ENCODE data around the gene BRI3BP.
A peak's percentile ranks its signal among the peaks of the same experiment; 100 is the strongest.
"Not testable (repeated sequence)": the region's sequence is repeated elsewhere in the genome, so short reads cannot be mapped to it uniquely, and the experiment has no call there.

Gene BRI3BP

GRCh38 chr12:125055591-125055990 is 62.1 kb downstream of the BRI3BP start:
- H3K4me3 ChIP-seq (ENCODE audit: low read length), result no peak overlapping the region
- no peak for DNase-seq (ENCODE audit: low read depth)
- no peak for TF ChIP-seq CTCF (IDR thresholded peaks at IDR 0.05; ENCODE audit: insufficient read depth, low read depth, low read length, missing control alignments)

GRCh38 chr12:125056306-125056705 is 62.9 kb downstream of the BRI3BP start:
- no peak for DNase-seq (ENCODE audit: low read depth)
- no peak overlapping the region for H3K4me3 ChIP-seq (ENCODE audit: low read length)
- no peak for TF ChIP-seq CTCF (IDR thresholded peaks at IDR 0.05; ENCODE audit: insufficient read depth, low read depth, low read length, missing control alignments)

- no peak overlapping the region for H3K4me3 ChIP-seq (ENCODE audit: low read length)
- no peak for DNase-seq (ENCODE audit: low read depth)
- TF ChIP-seq CTCF (IDR thresholded peaks at IDR 0.05; ENCODE audit: insufficient read depth, low read depth, low read length, missing control alignments), result no peak
These were observed 64.3 kb downstream of the BRI3BP start for GRCh38 chr12:125057708-125058107.

- H3K4me3 ChIP-seq (ENCODE audit: low read length), result no peak overlapping the region
- no peak for TF ChIP-seq CTCF (IDR thresholded peaks at IDR 0.05; ENCODE audit: insufficient read depth, low read depth, low read length, missing control alignments)
- no peak for DNase-seq (ENCODE audit: low read depth)
These were observed 67.8 kb downstream of the BRI3BP start for GRCh38 chr12:125061229-125061628.

GRCh38 chr12:125063522-125063921 is 70.1 kb downstream of the BRI3BP start:
- H3K4me3 ChIP-seq (ENCODE audit: low read length); DNase-seq (ENCODE audit: low read depth): not testable (repeated sequence)

GRCh38 chr12:125064492-125064891 is 71.0 kb downstream of the BRI3BP start:
- DNase-seq (ENCODE audit: low read depth), result no peak
- TF ChIP-seq CTCF (IDR thresholded peaks at IDR 0.05; ENCODE audit: insufficient read depth, low read depth, low read length, missing control alignments), result no peak
- H3K4me3 ChIP-seq (ENCODE audit: low read length), result no peak overlapping the region

GRCh38 chr12:125065021-125065918 is 71.8 kb downstream of the BRI3BP start, which contains the start of gene AACS:
Gene AACS (plus strand): TSS chr12:125065435. CDS start chr12:125065585, 150 bp downstream.
- no peak for TF ChIP-seq CTCF (IDR thresholded peaks at IDR 0.05; ENCODE audit: insufficient read depth, low read depth, low read length, missing control alignments)
- DNase-seq (ENCODE audit: low read depth), result peak; percentile 79
- H3K4me3 ChIP-seq (ENCODE audit: low read length), result peak within 1 kb of the TSS; percentile 81

Measured in epithelial cell of esophagus (primary cell).